MM.1S (cell line): Measurements from ENCODE around the gene PEAK1.

Source experiments
- EZH2 ChIP-seq: fragments of 300-600 bp; sonication (generic); optimal IDR thresholded peaks from 2 replicates; pipeline ENCODE3; 2017; ENCODE audit warnings: low read depth, mild to moderate bottlenecking, antibody characterized with exemption, low read length, mixed read lengths
- EZH2phosphoT487 ChIP-seq: fragments of 300-600 bp; sonication (generic); IDR thresholded peaks from 2 replicates; pipeline ENCODE4 v1.6.1; 2018; ENCODE audit warnings: antibody characterized with exemption, low read length
- TF ChIP-seq, protein P1 (sequence below): fragments of 300-600 bp; sonication (generic); IDR thresholded peaks from 2 replicates; pipeline ENCODE4 v1.5.1; 2016; ENCODE audit warnings: antibody characterized with exemption, low read length, mixed read lengths

DNA sequence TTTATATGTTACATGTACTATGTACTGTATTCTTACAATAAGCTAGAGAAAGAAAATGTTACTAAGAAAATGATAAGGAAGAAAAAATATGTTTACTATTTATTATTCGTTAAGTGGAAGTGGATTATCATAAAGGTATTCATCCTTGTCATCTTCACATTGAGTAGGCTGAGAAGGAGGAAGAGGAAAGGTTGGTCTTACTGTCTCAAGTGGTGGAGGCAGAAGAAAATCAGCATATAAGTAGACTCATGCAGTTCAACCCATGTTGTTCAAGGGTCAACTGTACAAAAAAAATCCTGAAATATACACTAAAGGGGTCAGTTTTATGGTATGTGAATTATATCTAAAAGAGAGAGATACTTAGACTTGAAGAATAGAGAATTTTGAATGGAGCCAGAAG is 6.5 kb upstream of the PEAK1 start:
- TF ChIP-seq, protein P1, sequence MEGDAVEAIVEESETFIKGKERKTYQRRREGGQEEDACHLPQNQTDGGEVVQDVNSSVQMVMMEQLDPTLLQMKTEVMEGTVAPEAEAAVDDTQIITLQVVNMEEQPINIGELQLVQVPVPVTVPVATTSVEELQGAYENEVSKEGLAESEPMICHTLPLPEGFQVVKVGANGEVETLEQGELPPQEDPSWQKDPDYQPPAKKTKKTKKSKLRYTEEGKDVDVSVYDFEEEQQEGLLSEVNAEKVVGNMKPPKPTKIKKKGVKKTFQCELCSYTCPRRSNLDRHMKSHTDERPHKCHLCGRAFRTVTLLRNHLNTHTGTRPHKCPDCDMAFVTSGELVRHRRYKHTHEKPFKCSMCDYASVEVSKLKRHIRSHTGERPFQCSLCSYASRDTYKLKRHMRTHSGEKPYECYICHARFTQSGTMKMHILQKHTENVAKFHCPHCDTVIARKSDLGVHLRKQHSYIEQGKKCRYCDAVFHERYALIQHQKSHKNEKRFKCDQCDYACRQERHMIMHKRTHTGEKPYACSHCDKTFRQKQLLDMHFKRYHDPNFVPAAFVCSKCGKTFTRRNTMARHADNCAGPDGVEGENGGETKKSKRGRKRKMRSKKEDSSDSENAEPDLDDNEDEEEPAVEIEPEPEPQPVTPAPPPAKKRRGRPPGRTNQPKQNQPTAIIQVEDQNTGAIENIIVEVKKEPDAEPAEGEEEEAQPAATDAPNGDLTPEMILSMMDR: no peak
- no peak for TF ChIP-seq EZH2
- no peak for TF ChIP-seq EZH2phosphoT487
